Hepatocyte (in vitro differentiated cells): ENCODE data around the gene RBM28. TPM values are rescaled to one million over a fixed set of nuclear protein-coding genes. Genes with fewer than 3 reads are reported as not detected.

ENCODE experiments used
- DNase-seq: peaks from one replicate; pipeline ENCODE4 v3.0.0-alpha.2; 2016; ENCODE audit warnings: low spot score
- H2AFZ ChIP-seq: fragments of 200-600 bp; sonication (generic); 2 replicates; pipeline ENCODE4 v1.6.0; 2016; ENCODE audit warnings: antibody characterized with exemption, mild to moderate bottlenecking
- H3K27ac ChIP-seq: fragments of 200-600 bp; sonication (generic); 2 replicates; pipeline ENCODE4 v1.5.1; 2016; ENCODE audit warnings: mild to moderate bottlenecking
- H3K27me3 ChIP-seq: fragments of 200-600 bp; sonication (generic); 2 replicates; pipeline ENCODE4 v1.6.1; 2016
- H3K36me3 ChIP-seq: fragments of 200-600 bp; sonication (generic); replicated peaks from 2 replicates; pipeline ENCODE4 v1.5.1; 2016; ENCODE audit warnings: low read depth; ENCODE audit not compliant: insufficient read depth
- H3K4me1 ChIP-seq: fragments of 200-600 bp; sonication (generic); 2 replicates; pipeline ENCODE4 v1.5.1; 2016; ENCODE audit warnings: mild to moderate bottlenecking, moderate library complexity; ENCODE audit not compliant: insufficient read depth
- H3K4me2 ChIP-seq: fragments of 200-600 bp; sonication (generic); 2 replicates; pipeline ENCODE4 v1.6.0; 2016
- H3K4me3 ChIP-seq: fragments of 200-600 bp; sonication (generic); 2 replicates; pipeline ENCODE4 v1.5.1; 2016; ENCODE audit warnings: mild to moderate bottlenecking
- H3K79me2 ChIP-seq: fragments of 200-600 bp; sonication (generic); 2 replicates; pipeline ENCODE4 v1.6.0; 2017; ENCODE audit warnings: mild to moderate bottlenecking
- H3K9me2 ChIP-seq: fragments of 200-600 bp; sonication (generic); replicated peaks from 2 replicates; pipeline ENCODE4 v1.6.0; 2017; ENCODE audit warnings: mild to moderate bottlenecking; ENCODE audit not compliant: insufficient read depth
- H3K9me3 ChIP-seq: fragments of 200-600 bp; sonication (generic); 2 replicates; pipeline ENCODE4 v1.5.1; 2016; ENCODE audit warnings: low read depth, mild to moderate bottlenecking
- H4K20me1 ChIP-seq: fragments of 200-600 bp; sonication (generic); 2 replicates; pipeline ENCODE4 v1.6.0; 2016; ENCODE audit warnings: mild to moderate bottlenecking; ENCODE audit not compliant: insufficient read depth, poor library complexity, severe bottlenecking
- CTCF ChIP-seq: fragments of 200-600 bp; sonication (generic); IDR thresholded peaks from 2 replicates; pipeline ENCODE4 v1.5.1; 2016; ENCODE audit warnings: antibody characterized with exemption, mild to moderate bottlenecking; ENCODE audit not compliant: poor library complexity
- EZH2 ChIP-seq: fragments of 200-600 bp; sonication (generic); IDR thresholded peaks from 2 replicates; pipeline ENCODE4 v1.6.1; 2016; ENCODE audit warnings: antibody characterized with exemption, mild to moderate bottlenecking, borderline replicate concordance
- EZH2phosphoT487 ChIP-seq: fragments of 200-600 bp; sonication (generic); IDR thresholded peaks from one replicate; pipeline ENCODE4 v1.6.1; 2018; ENCODE audit warnings: antibody characterized with exemption, mild to moderate bottlenecking, low read depth, moderate library complexity; ENCODE audit not compliant: unreplicated experiment, severe bottlenecking
- WGBS: methylation state at CpG from one replicate; pipeline ENCODE4 v1.1.6; 2016; ENCODE audit warnings: low lambda C conversion rate; ENCODE audit errors: missing lambda C conversion rate; 5-methylcytosine and 5-hydroxymethylcytosine counted together
- polyA plus RNA-seq: library from polyadenylated mRNA; unstranded; fragments of >200 nt; fragmentation: Nextera tagmentation; extraction: Ambion mirVana; gene quantifications from 2 replicates; pipeline ENCODE4 v1.2.1, GENCODE V29; 2016
- total RNA-seq: library from RNA; depleted of rRNA; stranded (reverse); fragments of >200 nt; gene quantifications from 2 replicates; pipeline ENCODE4 v1.2.3, GENCODE V29; 2014

The RBM28 gene
- total and polyA plus RNA-seq, 2 experiments from 2014 or later = 19.3 to 26.4 TPM

GRCh38 chr7:128361411-128362379 is 18.0 kb upstream of the RBM28 start, which contains the start of gene PRRT4:
Gene PRRT4 (minus strand): TSS chr7:128361690.
- H3K27ac ChIP-seq = no peak within 1 kb of the TSS
- DNase-seq = peak; percentile 71
- H3K9me2 ChIP-seq = no peaks in the 10 kb centered on the region
- no peaks in the 10 kb centered on the region for H3K79me2 ChIP-seq
- H3K9me3 ChIP-seq = no peaks in the 10 kb centered on the region
- peak within 1 kb of the TSS; percentile 92 for H3K4me2 ChIP-seq
- peak within 1 kb of the TSS; percentile 36 for H2AFZ ChIP-seq
- H3K4me1 ChIP-seq = peaks cover 13% of the 10 kb centered on the region
- peak; percentile 5 for TF ChIP-seq CTCF
- TF ChIP-seq EZH2 = no peak
- no peaks in the 10 kb centered on the region for H3K36me3 ChIP-seq
- peaks cover 67% of the 10 kb centered on the region for H3K27me3 ChIP-seq
- peak within 1 kb of the TSS; percentile 55 for H3K4me3 ChIP-seq
- WGBS = 3% methylated on average over 39 of the region's 88 CpGs
- H4K20me1 ChIP-seq = no peaks in the 10 kb centered on the region

- Histone ChIP-seq H3K27ac (peak overlapping the region; percentile 6), H3K9me2 (no peaks in the 10 kb centered on the region), H3K4me1 (peaks cover 13% of the 10 kb centered on the region), H3K9me3 (no peaks in the 10 kb centered on the region), H3K79me2 (no peaks in the 10 kb centered on the region), H4K20me1 (no peaks in the 10 kb centered on the region), H3K27me3 (peaks cover 53% of the 10 kb centered on the region), H3K4me3 (no peak overlapping the region), H2AFZ (peak overlapping the region; percentile 36), H3K36me3 (no peaks in the 10 kb centered on the region), H3K4me2 (peak overlapping the region; percentile 92)
- 27% methylated on average over 8 of the region's 9 CpGs for WGBS
- no peak for TF ChIP-seq EZH2phosphoT487
- TF ChIP-seq EZH2 = no peak
- no peak for TF ChIP-seq CTCF
- DNase-seq = no peak
Observed at GRCh38 chr7:128360359-128360678, 16.6 kb upstream of the RBM28 start.

GRCh38 chr7:128359939-128360338 is 16.2 kb upstream of the RBM28 start:
- Histone ChIP-seq H3K4me3 (no peak overlapping the region), H3K4me2 (peak overlapping the region; percentile 92), H3K9me3 (no peaks in the 10 kb centered on the region), H3K36me3 (no peaks in the 10 kb centered on the region), H3K27me3 (peaks cover 49% of the 10 kb centered on the region), H4K20me1 (no peaks in the 10 kb centered on the region), H3K4me1 (peaks cover 13% of the 10 kb centered on the region), H3K27ac (peak overlapping the region; percentile 6), H3K9me2 (no peaks in the 10 kb centered on the region), H2AFZ (no peak overlapping the region), H3K79me2 (no peaks in the 10 kb centered on the region)
- TF ChIP-seq CTCF = no peak
- TF ChIP-seq EZH2 = no peak
- TF ChIP-seq EZH2phosphoT487 = no peak
- 79% methylated on average over 4 of the region's 4 CpGs for WGBS
- DNase-seq = no peak
